HEK293 (cell line): ENCODE measurements around the gene NRN1L.

Experiments used
- CTCF ChIP-seq: fragments of 450-650 bp; formaldehyde crosslinking; IDR thresholded peaks from 2 replicates; pipeline ENCODE4 v1.5.1; 2016; ENCODE audit warnings: missing biosample characterization, missing genetic modification characterization
- HOXA7 ChIP-seq: sonication (generic); formaldehyde crosslinking; IDR thresholded peaks from 2 replicates; pipeline ENCODE4 v1.8.1; 2022; ENCODE audit warnings: missing genetic modification reagents, borderline replicate concordance
- KLF16 ChIP-seq: fragments of 450-650 bp; formaldehyde crosslinking; IDR thresholded peaks from 2 replicates; pipeline ENCODE4 v1.5.1; 2017; ENCODE audit warnings: missing biosample characterization, missing genetic modification characterization
- OSR2 ChIP-seq: fragments of 450-650 bp; formaldehyde crosslinking; IDR thresholded peaks from 2 replicates; pipeline ENCODE4 v1.5.1; 2016; ENCODE audit warnings: missing biosample characterization, missing genetic modification characterization
- PATZ1 ChIP-seq: fragments of 450-650 bp; formaldehyde crosslinking; IDR thresholded peaks from 2 replicates; pipeline ENCODE4 v1.5.1; 2016; ENCODE audit warnings: missing biosample characterization, missing genetic modification characterization
- PRDM1 ChIP-seq: fragments of 450-650 bp; formaldehyde crosslinking; IDR thresholded peaks from 2 replicates; pipeline ENCODE4; 2016; ENCODE audit warnings: missing biosample characterization, missing genetic modification characterization
- SCRT1 ChIP-seq: fragments of 450-650 bp; formaldehyde crosslinking; IDR thresholded peaks from 2 replicates; pipeline ENCODE4 v1.5.1; 2016; ENCODE audit warnings: missing biosample characterization, missing genetic modification characterization, borderline replicate concordance
- SP3 ChIP-seq: fragments of 450-650 bp; formaldehyde crosslinking; IDR thresholded peaks from 2 replicates; pipeline ENCODE4 v1.5.1; 2016; ENCODE audit warnings: missing biosample characterization, missing genetic modification characterization
- YY1 ChIP-seq: fragments of 450-650 bp; formaldehyde crosslinking; IDR thresholded peaks from 2 replicates; pipeline ENCODE4 v1.5.1; 2018; ENCODE audit warnings: missing biosample characterization, missing genetic modification characterization
- YY2 ChIP-seq: fragments of 450-650 bp; formaldehyde crosslinking; IDR thresholded peaks from 2 replicates; pipeline ENCODE4 v1.5.1; 2016; ENCODE audit warnings: missing biosample characterization, missing genetic modification characterization
- ZBTB11 ChIP-seq: fragments of 450-650 bp; formaldehyde crosslinking; conservative IDR thresholded peaks from 2 replicates; pipeline ENCODE4 v1.5.1; 2016; ENCODE audit warnings: low read depth, missing biosample characterization, missing genetic modification characterization
- ZBTB17 ChIP-seq: fragments of 450-650 bp; formaldehyde crosslinking; IDR thresholded peaks from 2 replicates; pipeline ENCODE4 v1.5.1; 2016; ENCODE audit warnings: missing biosample characterization, missing genetic modification characterization
- ZBTB20 ChIP-seq: fragments of 450-650 bp; formaldehyde crosslinking; IDR thresholded peaks from 2 replicates; pipeline ENCODE4 v1.5.1; 2016; ENCODE audit warnings: missing biosample characterization, missing genetic modification characterization
- ZBTB44 ChIP-seq: fragments of 450-650 bp; IDR thresholded peaks from 2 replicates; pipeline ENCODE4 v1.5.1; 2018; ENCODE audit warnings: missing biosample characterization, mild to moderate bottlenecking, missing genetic modification characterization
- ZBTB8A ChIP-seq: fragments of 450-650 bp; formaldehyde crosslinking; IDR thresholded peaks from 2 replicates; pipeline ENCODE4 v1.5.1; 2016; ENCODE audit warnings: missing biosample characterization, missing genetic modification characterization
- ZFP3 ChIP-seq: fragments of 450-650 bp; formaldehyde crosslinking; IDR thresholded peaks from 2 replicates; pipeline ENCODE4 v1.5.1; 2016; ENCODE audit warnings: low read depth, missing biosample characterization, missing genetic modification characterization
- ZFP41 ChIP-seq: fragments of 450-650 bp; formaldehyde crosslinking; IDR thresholded peaks from 2 replicates; pipeline ENCODE4 v1.5.1; 2016; ENCODE audit warnings: missing biosample characterization, missing genetic modification characterization, borderline replicate concordance
- ZNF10 ChIP-seq: fragments of 450-650 bp; formaldehyde crosslinking; IDR thresholded peaks from 2 replicates; pipeline ENCODE4 v1.5.1; 2017; ENCODE audit warnings: missing biosample characterization, missing genetic modification characterization
- ZNF121 ChIP-seq: fragments of 450-650 bp; formaldehyde crosslinking; IDR thresholded peaks from 2 replicates; pipeline ENCODE4 v1.5.1; 2016; ENCODE audit warnings: missing biosample characterization, missing genetic modification characterization
- ZNF148 ChIP-seq: fragments of 450-650 bp; formaldehyde crosslinking; IDR thresholded peaks from 2 replicates; pipeline ENCODE4 v1.5.0; 2017; ENCODE audit warnings: missing biosample characterization, missing genetic modification characterization, borderline replicate concordance
- ZNF2 ChIP-seq: fragments of 450-650 bp; formaldehyde crosslinking; IDR thresholded peaks from 2 replicates; pipeline ENCODE4 v1.5.1; 2016; ENCODE audit warnings: missing biosample characterization, missing genetic modification characterization
- ZNF341 ChIP-seq: fragments of 450-650 bp; formaldehyde crosslinking; IDR thresholded peaks from 2 replicates; pipeline ENCODE4; 2016; ENCODE audit warnings: low read depth, missing biosample characterization, missing genetic modification characterization
- ZNF426 ChIP-seq: fragments of 450-650 bp; formaldehyde crosslinking; IDR thresholded peaks from 2 replicates; pipeline ENCODE4 v1.5.1; 2017; ENCODE audit warnings: missing biosample characterization, missing genetic modification characterization, mild to moderate bottlenecking, inconsistent platforms, moderate library complexity
- ZNF501 ChIP-seq: fragments of 450-650 bp; formaldehyde crosslinking; IDR thresholded peaks from 2 replicates; pipeline ENCODE4 v1.5.1; 2016; ENCODE audit warnings: missing biosample characterization, missing genetic modification characterization
- ZNF624 ChIP-seq: fragments of 450-650 bp; formaldehyde crosslinking; IDR thresholded peaks from 2 replicates; pipeline ENCODE4 v1.5.1; 2017; ENCODE audit warnings: missing biosample characterization, missing genetic modification characterization
- ZSCAN5A ChIP-seq: fragments of 450-650 bp; formaldehyde crosslinking; IDR thresholded peaks from 2 replicates; pipeline ENCODE4 v1.5.1; 2016; ENCODE audit warnings: missing biosample characterization, missing genetic modification characterization

Gene NRN1L

GRCh38 chr16:67842509-67843342 lies 42.0 kb upstream of the NRN1L start (continued):
- TF ChIP-seq ZSCAN5A (tag by site-specific recombination), result 0 out of 2 replicates have a peak, but pooled peaks have one; percentile 43
- no peak for TF ChIP-seq ZFP3 (tag by site-specific recombination)
- TF ChIP-seq ZNF624, result no peak
- peak; percentile 56 for TF ChIP-seq YY1 (tag by site-specific recombination)
- TF ChIP-seq ZNF426 (tag by site-specific recombination), result no peak
- peak; percentile 60; the same call in 1 of the 2 replicates for TF ChIP-seq ZBTB8A
- no peak for TF ChIP-seq ZNF121
- peak; percentile 69; the same call in 1 of the 2 replicates for TF ChIP-seq ZBTB20
- 0 out of 2 replicates have a peak, but pooled peaks have one; percentile 9 for TF ChIP-seq ZNF10
- peak; percentile 22; the same call in 1 of the 2 replicates for TF ChIP-seq YY2 (tag by site-specific recombination)
- no peak for TF ChIP-seq ZFP41 (tag by site-specific recombination)
- TF ChIP-seq ZNF501 (tag by site-specific recombination), result 0 out of 2 replicates have a peak, but pooled peaks have one; percentile 41
- no peak for TF ChIP-seq ZNF148
- TF ChIP-seq OSR2, result peak; percentile 82
- peak; percentile 97 for TF ChIP-seq ZBTB44 (tag by site-specific recombination)
- TF ChIP-seq ZBTB17 (tag by site-specific recombination), result peak; percentile 81
- TF ChIP-seq KLF16 (tag by site-specific recombination), result peak; percentile 17; the same call in 1 of the 2 replicates
- TF ChIP-seq SP3, result no peak
- TF ChIP-seq CTCF (tag by site-specific recombination), result peak; percentile 74
- peak; percentile 38; the same call in 1 of the 2 replicates for TF ChIP-seq ZNF2 (tag by site-specific recombination)
- TF ChIP-seq PRDM1, result 0 out of 2 replicates have a peak, but pooled peaks have one; percentile 41
- no peak for TF ChIP-seq HOXA7 (CRISPR knock-in tag)
- 0 out of 2 replicates have a peak, but pooled peaks have one; percentile 25 for TF ChIP-seq ZBTB11
- TF ChIP-seq PATZ1 (tag by site-specific recombination), result 0 out of 2 replicates have a peak, but pooled peaks have one; percentile 12
- peak; percentile 58; the same call in 1 of the 2 replicates for TF ChIP-seq SCRT1 (tag by site-specific recombination)
- TF ChIP-seq ZNF341 (tag by site-specific recombination), result peak; percentile 89
